Mucosa of descending colon (tissue), 3 donors: ENCODE data around the gene PIM1. TPM values are rescaled to one million over a fixed set of nuclear protein-coding genes. Genes with fewer than 3 reads are reported as not detected.

Source experiments
- ATAC-seq: fragments of 200-7000 bp; cut with Tn5 transposase; one replicate; pipeline ENCODE4 v1.9.1; 2020; ENCODE audit warnings: mild to moderate bottlenecking, moderate library complexity
- DNase-seq, 3 donors: peaks; one replicate each; pipeline ENCODE4 v3.0.0-alpha.2; 2020
- H3K36me3 ChIP-seq: fragments of 200-600 bp; one replicate; pipeline ENCODE4 v1.8.0; 2021; ENCODE audit warnings: low read depth, mild to moderate bottlenecking
- H3K4me1 ChIP-seq: fragments of 200-600 bp; one replicate; pipeline ENCODE4 v1.8.0; 2021; ENCODE audit warnings: low read depth, mild to moderate bottlenecking
- H3K4me3 ChIP-seq: fragments of 200-600 bp; one replicate; pipeline ENCODE4 v1.8.0; 2021; ENCODE audit warnings: mild to moderate bottlenecking
- H3K9me3 ChIP-seq: fragments of 200-600 bp; one replicate; pipeline ENCODE4 v1.8.0; 2021; ENCODE audit warnings: mild to moderate bottlenecking
- intact Hi-C, 2 donors: fragments of 100-400 bp; cut with DNase I in 1 of 2; cut with micrococcal nuclease in 1 of 2; formaldehyde crosslinking; loops; one replicate each; pipeline versions ENCODE4 v1.11.0 to v1.11.1; 2022; cut with DNase I, micrococcal nuclease
- total RNA-seq, 3 donors: library from RNA; stranded (reverse); fragmentation: NEBNext Ultra II Directional in 2 of 3; extraction: Animal tissue kit (Norgen Biotek cat#: 25700) in 2 of 3; gene quantifications; one replicate each; pipeline versions ENCODE4 v1.2.1 to v1.2.4, GENCODE V29; 2021 to 2023
- TF ChIP-seq, protein P1 (sequence below): fragments of 200-600 bp; IDR thresholded peaks from one replicate; pipeline ENCODE4 v1.8.0; 2022; ENCODE audit warnings: antibody characterized with exemption, mild to moderate bottlenecking
- donor health status: DM: no; HTN: no; CAD: no; lungs with moderate emphysema.
- donor health status: DM: no; HTN: no; CAD: no.
- donor health status: DM: no; HTN: yes; CAD: no.

Gene PIM1
- total RNA-seq, 3 donors from 2014 or later = 36.9 to 84.1 (median 56.0) TPM

- TF ChIP-seq, protein P1, sequence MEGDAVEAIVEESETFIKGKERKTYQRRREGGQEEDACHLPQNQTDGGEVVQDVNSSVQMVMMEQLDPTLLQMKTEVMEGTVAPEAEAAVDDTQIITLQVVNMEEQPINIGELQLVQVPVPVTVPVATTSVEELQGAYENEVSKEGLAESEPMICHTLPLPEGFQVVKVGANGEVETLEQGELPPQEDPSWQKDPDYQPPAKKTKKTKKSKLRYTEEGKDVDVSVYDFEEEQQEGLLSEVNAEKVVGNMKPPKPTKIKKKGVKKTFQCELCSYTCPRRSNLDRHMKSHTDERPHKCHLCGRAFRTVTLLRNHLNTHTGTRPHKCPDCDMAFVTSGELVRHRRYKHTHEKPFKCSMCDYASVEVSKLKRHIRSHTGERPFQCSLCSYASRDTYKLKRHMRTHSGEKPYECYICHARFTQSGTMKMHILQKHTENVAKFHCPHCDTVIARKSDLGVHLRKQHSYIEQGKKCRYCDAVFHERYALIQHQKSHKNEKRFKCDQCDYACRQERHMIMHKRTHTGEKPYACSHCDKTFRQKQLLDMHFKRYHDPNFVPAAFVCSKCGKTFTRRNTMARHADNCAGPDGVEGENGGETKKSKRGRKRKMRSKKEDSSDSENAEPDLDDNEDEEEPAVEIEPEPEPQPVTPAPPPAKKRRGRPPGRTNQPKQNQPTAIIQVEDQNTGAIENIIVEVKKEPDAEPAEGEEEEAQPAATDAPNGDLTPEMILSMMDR = no peak
- Histone ChIP-seq H3K36me3 (no peaks in the 10 kb centered on the region), H3K4me1 (peaks cover 28% of the 10 kb centered on the region), H3K9me3 (no peaks in the 10 kb centered on the region), H3K4me3 (no peak overlapping the region)
- ATAC-seq = peak; percentile 74
- intact Hi-C loops = loop anchor here in 1 of 2 donors (5.0 kb wide), 1 partner anchor 42 kb away; the partner anchor contains the start of gene PIM1
- peak in 2 of 3 donors; percentile 63 to 64 for DNase-seq
Observed at GRCh38 chr6:37130704-37131103, 39.2 kb upstream of the PIM1 start.

GRCh38 chr6:37131104-37131959 lies 38.6 kb upstream of the PIM1 start:
- TF ChIP-seq, protein P1 = no peak
- peaks cover 29% of the 10 kb centered on the region for H3K4me1 ChIP-seq
- peak; percentile 48 for ATAC-seq
- H3K9me3 ChIP-seq = no peaks in the 10 kb centered on the region
- intact Hi-C loops = loop anchor here in 1 of 2 donors (5.0 kb wide), 1 partner anchor 41 kb away; the partner anchor contains the start of gene PIM1
- no peaks in the 10 kb centered on the region for H3K36me3 ChIP-seq
- peak; percentile 55 to 65 (median 64) for DNase-seq
- no peak overlapping the region for H3K4me3 ChIP-seq

GRCh38 chr6:37131960-37132253 lies 38.0 kb upstream of the PIM1 start:
- H3K36me3 ChIP-seq = no peaks in the 10 kb centered on the region
- no peak overlapping the region for H3K4me3 ChIP-seq
- DNase-seq (no peak), ATAC-seq (no peak)
- TF ChIP-seq, protein P1 = no peak
- H3K9me3 ChIP-seq = no peaks in the 10 kb centered on the region
- intact Hi-C loops = loop anchor here in 1 of 2 donors (5.0 kb wide), 1 partner anchor 40 kb away; the partner anchor contains the start of gene PIM1
- H3K4me1 ChIP-seq = peaks cover 35% of the 10 kb centered on the region

DNA sequence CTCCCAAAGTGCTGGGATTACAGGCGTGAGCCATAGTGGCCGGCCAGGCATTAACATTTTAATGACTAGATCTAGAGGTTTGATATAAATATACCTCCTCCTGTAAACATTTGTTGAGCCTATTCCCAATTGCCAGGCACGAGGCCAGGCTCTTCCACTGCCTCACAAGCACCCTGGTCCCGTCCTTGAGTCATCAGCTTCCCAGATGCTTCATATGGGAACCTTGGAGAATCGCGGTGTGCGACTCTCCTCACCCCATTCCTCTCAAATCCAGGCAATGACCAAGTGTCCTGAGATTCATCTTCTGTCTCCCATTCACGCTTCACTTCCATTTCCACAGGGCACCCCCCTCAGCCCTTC lies 35.9 kb upstream of the PIM1 start:
- ATAC-seq (no peak), DNase-seq (peak in 2 of 3 donors; percentile 42 to 56)
- Histone ChIP-seq H3K4me3 (no peak overlapping the region), H3K36me3 (no peaks in the 10 kb centered on the region), H3K9me3 (no peaks in the 10 kb centered on the region), H3K4me1 (peaks cover 31% of the 10 kb centered on the region)
- intact Hi-C loops = loop anchor here in 1 of 2 donors (5.0 kb wide), 1 partner anchor 38 kb away; the partner anchor contains the start of gene PIM1
- TF ChIP-seq, protein P1 = no peak

DNA sequence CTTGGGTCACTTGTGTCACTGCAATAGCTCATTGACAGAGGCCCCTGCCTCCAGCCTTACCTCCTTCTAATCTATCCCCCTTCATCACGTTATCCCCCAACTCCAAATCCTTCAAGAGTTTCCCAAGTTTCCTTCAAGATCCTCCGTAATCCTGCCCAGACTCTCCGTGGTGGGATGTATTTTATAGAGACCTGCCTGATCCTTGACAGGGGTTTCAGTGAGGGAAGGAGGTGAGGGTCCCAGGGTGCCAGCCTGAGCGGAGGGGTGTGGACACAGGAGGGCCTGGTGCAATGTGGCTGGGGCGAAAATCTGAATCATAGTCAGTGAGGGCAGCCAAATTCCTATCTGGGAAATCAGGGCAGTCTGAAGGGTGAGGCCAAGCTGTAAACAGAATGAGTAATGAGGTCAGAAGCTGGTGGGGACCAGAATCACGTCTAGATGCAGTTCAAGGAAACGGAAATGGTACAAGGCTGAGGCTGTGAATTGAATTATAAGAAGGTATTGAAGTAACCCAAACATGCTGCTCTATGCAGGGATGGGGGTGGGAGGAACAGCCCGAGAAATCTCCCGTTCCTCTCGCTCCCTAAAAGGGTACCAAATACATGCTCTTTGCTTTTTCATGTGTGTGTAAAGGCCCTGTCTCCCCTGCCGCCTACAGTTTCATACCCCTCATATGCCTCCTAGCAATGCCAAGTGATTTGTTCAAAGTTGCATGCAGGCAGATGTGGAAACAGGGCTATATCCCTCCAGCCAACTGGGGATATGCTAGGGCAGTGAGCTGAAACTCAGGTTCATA lies 35.4 kb upstream of the PIM1 start:
- no peak overlapping the region for H3K4me3 ChIP-seq
- peak; percentile 88 for ATAC-seq
- peak in 2 of 3 donors; percentile 51 to 66 for DNase-seq
- no peaks in the 10 kb centered on the region for H3K36me3 ChIP-seq
- H3K9me3 ChIP-seq = no peaks in the 10 kb centered on the region
- H3K4me1 ChIP-seq = peaks cover 31% of the 10 kb centered on the region
- TF ChIP-seq, protein P1 = no peak
- intact Hi-C loops = loop anchor here in 1 of 2 donors (5.0 kb wide), 1 partner anchor 38 kb away; the partner anchor contains the start of gene PIM1
